SKM-1 (cell line): ENCODE results near the gene MFAP1.
A peak's percentile ranks its signal among the peaks of the same experiment; 100 is the strongest.

Experiments used
- DNase-seq: peaks from one replicate; lab custom pipeline; 2025; ENCODE audit not compliant: unreplicated experiment; lab: John Stamatoyannopoulos, UW

The MFAP1 gene

DNA sequence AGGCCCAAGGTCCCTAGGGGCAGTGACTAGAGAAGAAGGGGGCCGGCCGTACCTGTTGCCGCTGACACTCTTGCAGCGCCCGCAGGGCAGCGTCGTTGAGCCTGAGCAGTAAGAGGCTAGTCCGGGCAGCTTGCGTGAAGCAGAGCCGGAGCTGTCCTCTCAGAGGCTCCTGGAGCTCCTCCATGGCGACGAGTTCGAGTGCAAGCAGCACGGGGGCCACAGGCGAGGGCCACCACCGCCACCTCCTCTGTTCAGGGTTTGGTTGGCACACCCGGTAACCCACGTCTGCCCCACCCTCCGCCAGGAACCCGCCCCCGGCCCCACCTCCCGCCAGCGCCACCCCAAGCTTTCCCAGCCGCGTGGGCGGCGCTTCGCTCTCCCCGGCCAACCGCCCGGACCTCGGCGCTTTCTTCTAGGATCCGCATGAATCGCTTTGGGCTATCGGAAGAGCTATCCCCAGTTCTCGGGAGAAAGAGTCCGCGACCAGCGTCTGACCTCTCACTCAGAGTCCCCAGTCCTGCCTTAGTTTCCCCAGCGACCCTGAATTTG is 47.7 kb downstream of the MFAP1 start, which contains the start of gene ELL3:
Gene ELL3 (minus strand): TSS at position 249 of the 549 bp plus-strand sequence. CDS start 65 bp downstream, at position 184.
- DNase-seq: peak; percentile 63

DNA sequence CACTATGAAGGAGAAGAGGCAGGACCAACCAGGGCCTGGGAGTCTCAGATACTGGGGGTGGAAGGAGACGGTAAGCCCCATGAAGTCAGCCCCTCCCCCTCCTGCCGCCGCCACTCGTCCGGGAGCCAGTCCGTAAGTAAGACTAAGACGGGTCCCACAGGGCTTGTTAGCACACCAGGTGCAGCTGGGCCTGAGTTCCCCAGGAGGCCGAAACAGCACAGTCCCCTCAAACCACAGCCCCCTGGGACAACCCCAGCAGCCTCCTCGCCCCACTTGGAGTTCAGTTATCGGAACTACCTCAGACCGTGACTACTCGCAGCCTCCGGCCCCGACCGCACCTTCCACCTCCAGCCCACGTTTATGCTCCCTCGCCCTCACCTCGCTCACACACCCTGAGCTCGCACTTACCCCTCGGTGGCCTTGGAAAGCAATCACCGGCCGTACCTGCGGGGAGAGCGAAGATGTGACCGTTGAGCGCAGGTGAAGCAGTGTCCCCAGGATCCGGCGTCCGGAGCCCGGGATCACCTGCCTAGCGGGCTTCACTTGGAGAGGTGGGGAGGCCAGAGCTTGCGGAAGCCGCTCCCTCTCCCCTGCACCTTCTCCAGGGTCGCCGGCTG is 48.3 kb downstream of the MFAP1 start:
- DNase-seq: no peak

- no peak for DNase-seq
Measured at GRCh38 chr15:43775411-43775965, 49.0 kb downstream of the MFAP1 start.

DNA sequence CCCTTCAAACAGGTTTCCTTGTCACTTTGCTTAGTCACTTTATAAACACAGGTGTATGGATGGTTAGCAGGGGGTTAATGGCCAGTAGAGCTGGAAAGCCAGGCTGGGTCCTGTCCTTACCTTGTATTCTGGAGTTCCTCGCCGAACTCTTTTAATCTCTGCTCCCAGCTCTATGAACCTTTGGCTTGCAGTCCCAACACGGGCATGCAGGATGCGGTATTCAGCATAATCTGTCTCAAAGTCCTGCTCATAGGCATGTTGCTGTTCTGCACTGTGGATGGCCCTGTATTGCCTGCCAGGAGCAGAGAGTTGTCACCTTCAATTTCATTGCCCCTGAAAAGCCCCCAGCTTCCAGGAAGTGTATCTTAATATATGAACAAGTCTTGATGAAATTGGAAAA is 50.4 kb downstream of the MFAP1 start:
- DNase-seq: no peak

DNA sequence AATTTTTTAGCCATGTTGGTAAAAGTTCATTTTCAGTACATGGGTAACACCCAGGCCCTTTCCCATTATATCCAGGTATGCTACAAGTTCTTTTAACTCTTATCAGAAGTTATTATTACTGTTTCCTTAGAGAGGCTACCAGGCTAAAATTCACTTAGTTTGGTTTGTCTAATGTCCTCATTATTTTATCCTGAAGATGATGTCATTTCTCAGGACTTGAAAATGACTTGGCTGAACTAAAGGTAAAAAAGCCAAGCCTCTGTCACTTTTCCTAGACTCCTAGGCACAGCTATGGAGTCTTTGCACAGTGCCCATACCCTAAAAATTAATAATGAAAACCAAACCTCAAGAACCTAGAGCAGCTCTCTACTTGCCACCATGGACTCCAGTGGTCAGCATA is 51.9 kb downstream of the MFAP1 start:
- no peak for DNase-seq

- no peak for DNase-seq
Measured at GRCh38 chr15:43771816-43772215, 52.7 kb downstream of the MFAP1 start.

DNA sequence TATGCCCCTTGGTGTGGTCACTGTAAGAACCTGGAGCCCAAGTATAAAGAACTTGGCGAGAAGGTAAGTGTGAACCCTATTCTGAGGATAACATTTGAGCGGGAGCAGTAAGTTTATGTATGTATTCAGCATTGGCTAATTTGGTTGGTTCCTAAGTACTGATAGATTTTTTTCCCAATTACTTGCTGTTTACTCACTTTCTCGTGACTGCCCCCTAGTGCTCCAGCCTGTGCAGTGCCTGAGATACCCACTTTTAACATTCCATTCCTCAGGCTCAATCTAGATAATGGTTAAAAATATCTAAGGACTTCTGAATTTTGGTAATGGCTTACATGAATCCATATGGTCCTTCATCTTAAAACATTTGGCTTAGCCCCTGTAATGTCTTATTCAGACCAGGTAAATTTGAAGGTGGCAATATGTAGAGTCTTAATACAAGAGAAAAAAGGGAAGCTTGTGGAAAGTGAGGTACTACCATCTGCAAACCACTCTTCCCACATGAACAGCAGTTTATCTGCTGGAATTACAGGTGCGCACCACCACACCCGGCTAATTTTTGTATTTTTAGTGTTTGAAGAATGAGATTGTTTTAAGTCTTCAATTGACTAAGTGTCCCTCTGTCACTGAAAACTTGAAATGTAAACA is 54.8 kb downstream of the MFAP1 start:
- peak; percentile 68 for DNase-seq

DNA sequence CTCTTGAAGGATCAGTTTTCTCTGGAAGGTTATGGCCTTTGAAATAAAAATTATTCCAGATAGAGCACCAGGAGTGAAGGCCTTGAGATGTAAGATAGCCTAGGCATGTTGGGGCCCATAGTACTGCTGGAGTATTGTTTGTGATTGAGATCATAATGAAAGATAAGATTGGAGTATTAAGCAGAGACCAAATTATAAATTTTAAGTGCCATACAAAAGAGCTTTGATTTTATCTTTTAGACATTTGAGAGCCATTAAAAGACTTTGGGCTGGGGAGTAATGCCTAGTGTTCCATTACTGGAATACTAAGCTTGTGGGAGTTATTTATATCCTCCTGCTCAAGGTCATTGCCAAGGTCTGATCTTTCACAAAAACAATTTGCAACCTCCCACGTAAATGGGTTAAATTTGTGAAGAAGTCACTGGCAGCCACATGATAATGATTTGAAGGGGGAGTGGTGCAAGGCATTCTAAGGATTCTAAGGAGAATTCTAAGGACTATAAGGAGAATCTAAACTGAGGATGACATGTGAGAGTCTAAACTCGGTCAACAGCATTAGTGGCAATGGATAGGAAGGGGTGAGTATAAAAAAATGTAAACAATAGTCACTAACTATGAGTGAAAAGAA is 60.6 kb downstream of the MFAP1 start:
- DNase-seq: no peak

GRCh38 chr15:43762824-43763223 is 61.7 kb downstream of the MFAP1 start:
- DNase-seq: no peak
